Measurements from ENCODE around the gene IRF9. TPM values are rescaled to one million over a fixed set of nuclear protein-coding genes. Genes with fewer than 3 reads are reported as not detected.

The IRF9 gene
- total RNA-seq, 1 donor from 2014 or later = 123 TPM

DNA sequence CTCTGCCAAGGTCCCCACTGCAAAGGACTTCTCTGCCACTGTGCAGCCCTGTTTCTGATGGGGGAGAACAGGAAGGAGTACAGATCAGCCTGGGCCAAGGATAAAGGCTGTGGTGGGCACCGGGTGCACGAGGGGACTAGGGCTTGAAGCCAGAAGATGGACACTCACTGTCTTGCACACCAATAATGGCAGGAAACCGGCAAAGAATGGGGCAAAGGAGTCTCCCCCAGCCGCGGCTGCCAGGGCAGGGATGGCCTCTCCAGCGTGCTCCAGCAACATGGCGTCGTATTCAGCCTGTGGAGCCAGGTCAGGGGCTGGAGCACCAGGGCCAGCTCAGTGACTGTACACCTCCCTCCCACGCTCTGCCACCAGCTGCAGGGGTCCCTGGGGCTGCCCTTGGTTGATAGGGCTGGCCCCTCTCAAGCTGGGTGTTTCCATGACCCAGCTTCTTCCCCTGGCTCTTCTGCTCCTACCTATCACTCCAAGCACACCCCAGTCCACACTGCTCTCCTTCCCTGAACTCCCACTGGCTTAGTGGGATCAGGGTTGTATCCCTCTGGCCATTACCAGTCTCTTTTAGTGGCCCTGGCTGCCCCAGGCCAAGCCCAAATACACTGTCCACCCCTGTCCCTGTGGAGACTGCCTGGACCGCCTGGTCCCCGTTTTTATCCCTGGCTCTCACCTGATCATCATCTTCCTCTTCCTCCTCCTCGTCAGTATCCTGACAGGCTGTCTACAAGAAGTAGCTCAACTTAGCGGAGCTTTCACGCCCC is 21.2 kb downstream of the IRF9 start:
- Histone ChIP-seq H3K9me3 (no peaks in the 10 kb centered on the region), H3K4me3 (no peak overlapping the region), H3K27ac (no peak overlapping the region), H3K4me1 (no peaks in the 10 kb centered on the region), H3K27me3 (no peaks in the 10 kb centered on the region), H3K36me3 (peaks cover 94% of the 10 kb centered on the region)
- intact Hi-C loops (cut with DNase I) = no loop called here
- ATAC-seq (no peak), DNase-seq (no peak)
- TF ChIP-seq, protein P1, sequence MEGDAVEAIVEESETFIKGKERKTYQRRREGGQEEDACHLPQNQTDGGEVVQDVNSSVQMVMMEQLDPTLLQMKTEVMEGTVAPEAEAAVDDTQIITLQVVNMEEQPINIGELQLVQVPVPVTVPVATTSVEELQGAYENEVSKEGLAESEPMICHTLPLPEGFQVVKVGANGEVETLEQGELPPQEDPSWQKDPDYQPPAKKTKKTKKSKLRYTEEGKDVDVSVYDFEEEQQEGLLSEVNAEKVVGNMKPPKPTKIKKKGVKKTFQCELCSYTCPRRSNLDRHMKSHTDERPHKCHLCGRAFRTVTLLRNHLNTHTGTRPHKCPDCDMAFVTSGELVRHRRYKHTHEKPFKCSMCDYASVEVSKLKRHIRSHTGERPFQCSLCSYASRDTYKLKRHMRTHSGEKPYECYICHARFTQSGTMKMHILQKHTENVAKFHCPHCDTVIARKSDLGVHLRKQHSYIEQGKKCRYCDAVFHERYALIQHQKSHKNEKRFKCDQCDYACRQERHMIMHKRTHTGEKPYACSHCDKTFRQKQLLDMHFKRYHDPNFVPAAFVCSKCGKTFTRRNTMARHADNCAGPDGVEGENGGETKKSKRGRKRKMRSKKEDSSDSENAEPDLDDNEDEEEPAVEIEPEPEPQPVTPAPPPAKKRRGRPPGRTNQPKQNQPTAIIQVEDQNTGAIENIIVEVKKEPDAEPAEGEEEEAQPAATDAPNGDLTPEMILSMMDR (IDR thresholded peaks at IDR 0.05) = no peak

DNA sequence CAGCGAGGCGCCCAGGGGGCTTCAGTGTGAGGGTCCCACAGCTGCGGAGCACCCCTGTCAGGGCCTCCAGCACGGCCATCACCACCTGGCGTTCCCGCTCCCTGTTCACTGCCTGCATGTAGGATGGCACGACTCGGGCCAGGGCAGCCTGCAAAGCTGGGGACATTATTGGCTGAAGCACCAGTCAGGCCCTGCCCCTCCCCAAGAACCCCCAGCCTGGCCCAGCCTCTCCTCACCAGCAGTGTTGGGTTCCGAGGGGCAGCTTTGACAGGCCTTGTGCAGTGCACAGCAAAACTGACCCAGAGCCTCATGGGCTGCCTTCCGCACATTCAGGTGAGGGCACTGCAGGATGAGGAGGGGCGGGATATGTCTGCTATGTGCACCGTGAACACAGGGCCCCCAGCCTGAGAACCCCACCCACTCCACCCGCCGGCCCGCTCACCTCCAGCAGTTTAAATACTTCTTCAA is 22.0 kb downstream of the IRF9 start:
- Histone ChIP-seq H3K36me3 (peaks cover 86% of the 10 kb centered on the region), H3K27ac (no peak overlapping the region), H3K27me3 (no peaks in the 10 kb centered on the region), H3K9me3 (no peaks in the 10 kb centered on the region), H3K4me1 (peaks cover 7% of the 10 kb centered on the region), H3K4me3 (no peak overlapping the region)
- no peak for DNase-seq
- TF ChIP-seq, protein P1 (IDR thresholded peaks at IDR 0.05) = no peak
- no peak for ATAC-seq
- intact Hi-C loops (cut with DNase I) = no loop called here

DNA sequence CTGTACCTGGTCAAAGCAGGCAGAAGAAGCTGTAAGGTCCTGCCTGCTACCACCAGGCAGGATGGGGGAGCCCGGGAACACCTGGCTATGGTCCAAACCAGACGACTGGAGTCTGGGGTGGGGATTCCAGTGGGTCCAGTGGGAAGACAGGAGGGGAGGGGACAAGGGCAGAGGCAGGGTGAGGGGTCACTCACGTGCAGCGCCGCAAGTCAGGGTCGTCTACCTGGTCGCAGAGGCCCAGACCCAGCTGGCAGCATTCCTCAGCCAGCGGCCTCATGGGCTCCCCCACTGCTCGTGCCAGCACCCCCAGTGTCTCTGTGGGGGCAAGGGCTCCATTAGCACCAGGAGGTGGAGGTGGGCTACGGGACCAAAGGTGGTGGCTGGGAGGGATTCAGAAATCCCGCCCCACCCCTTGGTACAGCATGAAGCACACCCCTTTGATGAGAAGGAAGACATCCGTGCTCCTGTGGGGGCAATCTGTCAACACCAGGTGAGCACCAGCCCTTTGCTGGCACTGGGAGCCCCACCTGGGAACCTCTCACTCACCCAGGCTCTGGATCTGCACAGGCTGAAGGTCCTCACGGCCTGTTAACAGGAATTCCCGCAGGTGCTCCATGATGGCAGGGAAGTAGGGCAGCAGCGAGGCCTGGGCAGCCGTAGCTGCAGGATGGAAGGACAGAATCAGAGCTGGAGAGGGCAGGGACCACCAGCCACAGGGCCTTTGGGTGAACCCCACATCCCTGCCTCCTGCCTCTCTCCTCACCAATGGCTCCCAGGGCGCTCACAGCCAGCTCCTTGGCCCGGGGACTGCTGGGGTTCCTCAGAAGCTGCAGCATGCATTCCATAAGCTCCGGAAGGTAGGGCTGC is 23.3 kb downstream of the IRF9 start:
- Histone ChIP-seq H3K4me3 (no peak overlapping the region), H3K27ac (no peak overlapping the region), H3K9me3 (no peaks in the 10 kb centered on the region), H3K27me3 (no peaks in the 10 kb centered on the region), H3K36me3 (peaks cover 73% of the 10 kb centered on the region), H3K4me1 (peaks cover 15% of the 10 kb centered on the region)
- DNase-seq (no peak), ATAC-seq (no peak)
- TF ChIP-seq, protein P1 (IDR thresholded peaks at IDR 0.05) = no peak
- intact Hi-C loops (cut with DNase I) = no loop called here

DNA sequence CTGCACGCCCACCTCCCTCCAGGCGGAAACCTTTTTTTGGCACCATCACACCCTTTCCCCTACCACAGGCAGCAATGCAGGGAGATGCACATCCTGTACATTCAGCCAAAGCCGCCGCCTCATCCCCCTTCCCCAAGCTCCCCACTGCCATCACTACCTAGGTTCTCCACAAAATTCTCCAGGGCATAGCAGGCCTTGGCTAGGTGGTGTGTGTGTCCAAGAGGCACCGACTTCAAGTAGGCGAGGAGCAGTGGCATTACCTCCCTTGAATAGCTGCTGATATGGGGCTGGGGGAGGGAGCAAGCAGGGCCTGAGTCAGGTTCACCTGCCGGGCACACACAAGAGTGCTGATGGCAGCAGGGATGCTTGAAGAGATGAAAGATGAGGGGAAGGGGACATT is 24.0 kb downstream of the IRF9 start:
- no peak for ATAC-seq
- Histone ChIP-seq H3K4me3 (no peak overlapping the region), H3K9me3 (no peaks in the 10 kb centered on the region), H3K27me3 (no peaks in the 10 kb centered on the region), H3K27ac (no peak overlapping the region), H3K36me3 (peaks cover 66% of the 10 kb centered on the region), H3K4me1 (peaks cover 17% of the 10 kb centered on the region)
- TF ChIP-seq, protein P1 (IDR thresholded peaks at IDR 0.05) = no peak
- DNase-seq = no peak
- intact Hi-C loops (cut with DNase I) = no loop called here

DNA sequence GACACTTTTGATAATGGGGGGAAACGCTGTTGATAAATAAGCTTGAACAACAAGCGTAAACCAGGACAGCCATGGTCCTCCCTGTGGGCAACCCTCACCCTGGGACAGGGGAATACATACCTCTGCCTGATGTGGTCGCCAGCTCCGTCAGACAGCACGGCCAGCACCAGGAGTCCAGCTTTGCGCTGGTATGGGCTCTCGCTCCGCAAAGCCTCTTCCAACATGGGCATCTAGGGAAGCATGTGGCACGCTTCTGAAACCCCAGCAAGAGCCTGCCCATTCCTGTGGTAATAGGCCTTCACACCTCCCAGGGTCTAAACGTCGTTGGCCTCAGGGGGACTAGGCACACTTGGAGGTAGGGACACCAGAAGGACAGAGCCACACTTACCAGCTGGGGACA is 24.7 kb downstream of the IRF9 start:
- intact Hi-C loops (cut with DNase I) = no loop called here
- Histone ChIP-seq H3K27me3 (no peaks in the 10 kb centered on the region), H3K9me3 (no peaks in the 10 kb centered on the region), H3K4me3 (no peak overlapping the region), H3K36me3 (peaks cover 59% of the 10 kb centered on the region), H3K27ac (no peak overlapping the region), H3K4me1 (peaks cover 17% of the 10 kb centered on the region)
- TF ChIP-seq, protein P1 (IDR thresholded peaks at IDR 0.05) = no peak
- DNase-seq = no peak
- no peak for ATAC-seq

Measured in upper lobe of right lung (tissue), 1 donor.